ENCODE measurements around the gene TPPP3. TPM values are rescaled to one million over a fixed set of nuclear protein-coding genes. Genes with fewer than 3 reads are reported as not detected.

The TPPP3 gene
- total RNA-seq, 1 experiment from 2014 or later: 0.95 TPM

- TF ChIP-seq, protein P1, sequence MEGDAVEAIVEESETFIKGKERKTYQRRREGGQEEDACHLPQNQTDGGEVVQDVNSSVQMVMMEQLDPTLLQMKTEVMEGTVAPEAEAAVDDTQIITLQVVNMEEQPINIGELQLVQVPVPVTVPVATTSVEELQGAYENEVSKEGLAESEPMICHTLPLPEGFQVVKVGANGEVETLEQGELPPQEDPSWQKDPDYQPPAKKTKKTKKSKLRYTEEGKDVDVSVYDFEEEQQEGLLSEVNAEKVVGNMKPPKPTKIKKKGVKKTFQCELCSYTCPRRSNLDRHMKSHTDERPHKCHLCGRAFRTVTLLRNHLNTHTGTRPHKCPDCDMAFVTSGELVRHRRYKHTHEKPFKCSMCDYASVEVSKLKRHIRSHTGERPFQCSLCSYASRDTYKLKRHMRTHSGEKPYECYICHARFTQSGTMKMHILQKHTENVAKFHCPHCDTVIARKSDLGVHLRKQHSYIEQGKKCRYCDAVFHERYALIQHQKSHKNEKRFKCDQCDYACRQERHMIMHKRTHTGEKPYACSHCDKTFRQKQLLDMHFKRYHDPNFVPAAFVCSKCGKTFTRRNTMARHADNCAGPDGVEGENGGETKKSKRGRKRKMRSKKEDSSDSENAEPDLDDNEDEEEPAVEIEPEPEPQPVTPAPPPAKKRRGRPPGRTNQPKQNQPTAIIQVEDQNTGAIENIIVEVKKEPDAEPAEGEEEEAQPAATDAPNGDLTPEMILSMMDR (IDR thresholded peaks at IDR 0.05): no peak
- TF ChIP-seq POLR2AphosphoS5 (IDR thresholded peaks at IDR 0.05; ENCODE audit: low read depth, low read length) (no peak), TCF7L2 (IDR thresholded peaks at IDR 0.05; ENCODE audit: low read depth, low read length) (no peak), SIN3A (IDR thresholded peaks at IDR 0.05; ENCODE audit: borderline replicate concordance, insufficient read depth, low read depth, low read length) (no peak), REST (IDR thresholded peaks at IDR 0.05; ENCODE audit: insufficient read depth in 1 of 2, low read depth in 2 of 2, low read length in 1 of 2) (no peak)
- no peaks in the 10 kb centered on the region for H3K4me1 ChIP-seq (ENCODE audit: control insufficient read depth, insufficient read depth, low read length)
- H3K36me3 ChIP-seq (ENCODE audit: control insufficient read depth, insufficient read depth, low read length): no peaks in the 10 kb centered on the region
- no peak for ATAC-seq
- BruUV-seq (replicated peaks): no TSS peak
- H3K9me3 ChIP-seq (ENCODE audit: control insufficient read depth, insufficient read depth, low read depth, low read length): no peaks in the 10 kb centered on the region
- CTCF ChIA-PET: no interaction called here
- no peaks in the 10 kb centered on the region for H3K27me3 ChIP-seq (ENCODE audit: control insufficient read depth, insufficient read depth, low read length)
- H3K4me3 ChIP-seq (ENCODE audit: low read depth in 2 of 2, low read length in 2 of 2): no peak overlapping the region
- POLR2A ChIA-PET: no interaction called here
- in situ Hi-C loops (cut with HindIII; ENCODE audit: low pct_unique_long_range_greater_than_20kb, low sequenced_read_pairs): no loop called here
- intact Hi-C loops (cut with micrococcal nuclease; ENCODE audit: unreplicated experiment): no loop called here
- DNase-seq (ENCODE audit: low read depth, low spot score): no peak
- H3K27ac ChIP-seq (ENCODE audit: low read length): no peak overlapping the region
Observed at GRCh38 chr16:67387479-67388079, 5.7 kb downstream of the TPPP3 start.

DNA sequence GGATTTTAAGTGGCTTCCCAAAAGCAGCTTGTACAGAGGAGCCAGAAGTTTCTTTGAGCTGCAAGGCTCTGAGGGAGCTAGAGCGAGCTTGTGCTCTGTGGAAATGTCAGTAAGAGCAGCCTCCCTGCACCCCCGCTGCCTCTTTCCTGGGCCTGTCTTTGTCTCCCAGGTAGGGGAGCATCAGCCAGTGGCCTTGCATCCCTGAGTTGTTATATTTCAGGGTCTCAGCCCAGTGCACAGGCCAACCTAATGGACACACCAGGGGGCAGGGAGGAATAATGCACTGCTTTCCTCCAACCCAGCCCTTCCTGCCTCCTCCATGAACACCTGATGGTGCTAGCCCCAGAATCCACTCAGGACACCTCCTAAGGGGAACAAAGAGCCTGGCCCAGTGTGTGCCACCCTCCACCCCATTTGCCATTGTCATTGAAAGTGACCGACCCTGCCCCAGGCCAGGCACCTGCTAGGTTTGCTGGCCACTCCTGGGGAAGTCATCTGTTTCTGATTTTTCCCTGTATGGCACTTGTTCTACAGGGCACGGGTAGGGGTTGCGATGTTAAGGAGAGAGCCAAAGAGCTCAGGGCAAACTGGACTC, 6.3 kb downstream of the TPPP3 start:
- DNase-seq (ENCODE audit: low read depth, low spot score) (no peak), ATAC-seq (no peak)
- no TSS peak for BruUV-seq (replicated peaks)
- Histone ChIP-seq H3K4me3 (ENCODE audit: low read depth in 2 of 2, low read length in 2 of 2) (no peak overlapping the region), H3K4me1 (ENCODE audit: control insufficient read depth, insufficient read depth, low read length) (no peaks in the 10 kb centered on the region), H3K9me3 (ENCODE audit: control insufficient read depth, insufficient read depth, low read depth, low read length) (no peaks in the 10 kb centered on the region), H3K27ac (ENCODE audit: low read length) (no peak overlapping the region), H3K27me3 (ENCODE audit: control insufficient read depth, insufficient read depth, low read length) (no peaks in the 10 kb centered on the region), H3K36me3 (ENCODE audit: control insufficient read depth, insufficient read depth, low read length) (no peaks in the 10 kb centered on the region)
- ChIA-PET POLR2A (no interaction called here), CTCF (interaction anchor here (0.6 kb wide), 1 partner anchor 190 kb away, joined by 5 read pairs; no protein-coding TSS in a partner anchor)
- in situ Hi-C loops (cut with HindIII; ENCODE audit: low pct_unique_long_range_greater_than_20kb, low sequenced_read_pairs) (no loop called here), intact Hi-C loops (cut with micrococcal nuclease; ENCODE audit: unreplicated experiment) (no loop called here)
- no peak for TF ChIP-seq POLR2AphosphoS5 (IDR thresholded peaks at IDR 0.05; ENCODE audit: low read depth, low read length)
- TF ChIP-seq TCF7L2 (IDR thresholded peaks at IDR 0.05; ENCODE audit: low read depth, low read length): no peak
- TF ChIP-seq, protein P1 (IDR thresholded peaks at IDR 0.05): no peak
- no peak for TF ChIP-seq REST (IDR thresholded peaks at IDR 0.05; ENCODE audit: insufficient read depth in 1 of 2, low read depth in 2 of 2, low read length in 1 of 2)
- no peak for TF ChIP-seq SIN3A (IDR thresholded peaks at IDR 0.05; ENCODE audit: borderline replicate concordance, insufficient read depth, low read depth, low read length)
